ENCODE measurements around the gene TCERG1L. TPM values are rescaled to one million over a fixed set of nuclear protein-coding genes. Genes with fewer than 3 reads are reported as not detected.

TCERG1L gene
- total RNA-seq, 1 experiment from 2014 or later, result not detected

DNA sequence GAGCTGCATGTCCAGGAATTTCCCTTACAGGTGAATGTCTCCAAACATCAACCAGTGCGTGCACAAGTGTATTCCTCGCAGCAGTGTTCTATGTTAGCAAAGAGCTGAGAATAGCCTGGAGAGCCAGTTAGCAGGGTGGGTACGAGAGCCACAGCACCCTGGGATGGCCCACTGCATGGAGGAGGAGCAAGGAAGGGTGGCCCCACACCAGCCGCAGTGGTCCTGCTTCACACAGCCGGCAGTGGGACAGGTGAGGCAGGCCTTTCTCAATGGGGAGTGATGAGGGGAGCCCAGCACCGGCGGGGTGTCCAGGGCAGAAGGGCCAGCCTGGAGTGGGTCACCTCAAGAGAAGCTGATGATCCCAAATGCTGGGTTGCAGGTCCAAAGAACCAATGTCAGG lies 240.7 kb downstream of the TCERG1L start:
- no peak for DNase-seq (ENCODE audit: low spot score)

DNA sequence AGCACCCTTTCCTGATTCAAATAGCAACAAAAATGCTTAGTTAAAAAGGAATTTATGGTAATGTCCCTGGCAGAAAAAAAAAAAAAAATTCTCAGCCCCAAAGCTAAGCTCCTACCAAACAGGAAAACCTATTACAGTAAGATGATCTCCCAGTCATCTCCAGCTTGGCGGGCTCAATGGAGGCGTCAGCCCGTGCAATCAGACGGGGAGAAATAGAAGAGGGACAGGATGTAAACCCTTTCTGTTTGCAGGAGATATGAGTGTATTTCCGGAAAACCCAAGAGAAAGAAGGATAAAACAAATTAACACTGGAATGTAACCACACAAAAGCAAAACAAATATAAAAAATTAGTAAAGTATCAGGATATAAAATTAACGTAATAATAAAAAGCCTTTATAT lies 242.8 kb downstream of the TCERG1L start:
- no peak for DNase-seq (ENCODE audit: low spot score)

DNA sequence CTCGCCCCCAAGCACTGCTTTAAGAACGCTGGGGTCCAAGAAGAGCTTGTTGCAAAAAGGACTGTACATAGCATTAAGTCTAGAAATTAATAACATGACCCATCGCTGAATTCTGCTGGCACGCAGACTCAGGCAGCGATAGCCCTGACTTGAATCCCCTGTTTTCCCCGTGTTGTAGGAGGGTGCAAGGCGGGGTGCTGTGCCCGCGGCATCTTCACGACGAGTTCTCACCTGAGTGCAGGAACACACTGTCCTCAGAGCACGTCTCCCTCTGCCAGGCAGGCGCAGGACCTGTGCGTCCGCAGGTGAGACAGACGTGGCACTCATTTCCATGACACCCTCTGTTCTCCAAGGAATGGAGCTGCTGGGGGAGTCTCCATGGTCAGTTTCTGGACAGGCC lies 243.2 kb downstream of the TCERG1L start:
- DNase-seq (ENCODE audit: low spot score), result no peak

DNA sequence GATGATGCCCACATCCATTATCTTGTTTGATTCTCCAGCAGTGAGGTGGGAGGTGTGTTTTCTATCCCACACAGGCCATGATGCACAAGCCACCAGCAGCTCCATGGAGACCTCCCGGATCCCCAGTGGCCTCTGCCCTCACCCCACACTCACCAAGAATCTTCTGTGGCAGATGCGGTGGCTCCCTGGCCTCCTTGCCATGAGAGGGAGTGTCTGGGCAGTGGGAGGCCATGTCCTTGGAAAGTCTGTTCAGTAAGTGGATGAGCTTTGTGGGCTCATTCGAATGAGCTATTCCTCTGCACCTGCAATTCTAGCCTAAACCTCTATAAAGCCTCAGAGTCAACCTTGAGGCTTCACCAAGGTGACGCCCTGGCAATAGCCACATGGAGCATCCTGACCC lies 243.8 kb downstream of the TCERG1L start:
- DNase-seq (ENCODE audit: low spot score), result no peak

DNA sequence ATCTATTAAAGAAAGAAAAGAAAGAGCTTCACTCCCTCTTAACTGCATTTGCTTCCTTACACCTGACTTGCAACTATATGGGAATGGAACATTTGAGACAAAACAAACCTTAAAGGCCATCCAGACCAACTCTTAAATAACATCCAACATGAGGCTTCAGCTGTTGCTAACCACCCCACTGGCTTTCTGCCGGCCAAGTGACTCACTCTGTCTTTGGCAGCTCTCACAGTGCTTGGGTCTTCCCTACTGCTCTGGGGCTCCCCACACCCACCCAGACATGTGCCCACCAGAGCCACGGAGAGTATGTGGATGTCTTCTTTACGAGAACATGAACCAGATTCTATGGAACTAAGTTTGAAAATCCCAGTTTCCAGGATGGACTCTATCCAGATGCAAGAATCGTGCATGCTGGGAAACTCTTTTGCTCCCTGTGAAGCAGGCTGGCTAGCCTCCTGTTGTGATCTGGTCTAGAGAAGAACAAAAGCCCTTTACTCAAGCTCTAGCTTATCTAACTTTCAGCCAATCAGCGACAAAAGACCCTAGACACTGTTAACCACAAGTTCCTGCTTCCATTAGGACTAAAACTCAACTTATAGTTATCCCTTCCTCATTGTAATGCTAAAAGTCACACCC lies 245.7 kb downstream of the TCERG1L start:
- no peak for DNase-seq (ENCODE audit: low spot score)

DNA sequence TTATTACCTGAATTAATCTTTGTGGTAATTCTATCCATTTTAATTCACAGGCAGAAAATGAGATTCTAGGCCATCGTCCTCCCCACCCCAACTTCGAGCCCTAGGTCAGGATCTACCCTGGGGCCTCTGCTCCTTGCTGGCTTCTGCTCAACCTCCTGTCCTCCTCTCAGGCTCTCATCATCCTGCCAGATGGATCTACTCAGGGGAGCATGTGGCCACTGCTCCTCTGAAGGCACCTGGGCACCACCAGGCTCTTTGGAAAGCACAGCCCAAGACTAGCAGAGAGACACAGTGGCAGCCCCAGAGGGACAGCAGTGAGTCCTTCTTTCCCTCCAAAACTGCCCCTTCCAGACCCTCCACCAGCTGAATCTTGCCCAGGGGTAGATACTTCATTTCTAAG lies 248.2 kb downstream of the TCERG1L start:
- no peak for DNase-seq (ENCODE audit: low spot score)

DNA sequence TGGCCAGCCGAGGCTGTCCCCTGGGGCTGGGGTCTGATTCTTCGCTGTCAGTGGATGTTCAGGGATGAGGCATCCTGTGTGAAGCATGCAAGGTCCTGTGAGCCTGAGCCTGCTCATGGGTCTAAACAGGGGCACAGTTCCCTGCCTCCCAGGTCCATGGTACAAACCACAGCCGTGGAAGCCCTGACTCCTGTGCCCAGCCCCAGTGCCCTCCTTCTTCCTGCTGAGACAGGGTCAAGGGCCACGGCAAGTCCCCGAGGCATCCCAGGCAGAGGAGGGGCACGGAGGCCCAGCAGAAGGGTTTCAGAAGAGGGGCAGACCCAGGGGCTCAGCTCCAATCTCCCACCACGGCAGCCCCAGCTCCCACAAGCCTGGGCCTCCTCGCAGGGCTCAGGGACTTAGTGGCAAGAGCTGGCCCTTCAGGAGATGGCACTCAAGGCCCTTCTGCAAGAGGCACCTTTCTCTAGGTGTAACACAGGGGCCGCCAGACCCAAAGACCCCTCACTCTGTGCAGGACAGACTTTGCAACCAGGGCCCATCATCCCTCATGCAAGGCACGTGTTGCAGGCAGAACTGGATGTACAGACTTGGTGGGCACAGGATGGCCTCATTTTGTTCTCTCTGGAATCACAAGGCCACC lies 248.8 kb downstream of the TCERG1L start:
- no peak for DNase-seq (ENCODE audit: low spot score)

DNA sequence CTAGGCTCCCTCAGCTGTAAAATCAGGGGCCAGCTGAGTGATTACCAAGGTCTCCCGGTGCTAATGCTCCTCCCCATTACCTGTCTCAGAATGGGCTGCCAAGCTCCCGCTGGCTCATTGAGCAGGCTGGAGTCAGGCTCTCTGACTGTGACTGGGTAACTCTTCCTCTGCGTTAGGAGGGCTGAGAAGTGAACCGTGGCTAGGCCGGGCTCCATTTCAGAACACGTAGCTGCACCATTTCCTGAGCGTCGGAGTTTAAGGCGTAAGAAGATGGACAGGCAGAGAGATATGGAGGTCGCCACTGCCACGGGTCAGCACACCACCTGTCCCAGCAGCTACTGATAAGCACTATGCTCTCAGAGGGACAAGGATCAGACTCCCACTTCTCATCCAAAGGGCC lies 250.3 kb downstream of the TCERG1L start:
- no peak for DNase-seq (ENCODE audit: low spot score)

DNA sequence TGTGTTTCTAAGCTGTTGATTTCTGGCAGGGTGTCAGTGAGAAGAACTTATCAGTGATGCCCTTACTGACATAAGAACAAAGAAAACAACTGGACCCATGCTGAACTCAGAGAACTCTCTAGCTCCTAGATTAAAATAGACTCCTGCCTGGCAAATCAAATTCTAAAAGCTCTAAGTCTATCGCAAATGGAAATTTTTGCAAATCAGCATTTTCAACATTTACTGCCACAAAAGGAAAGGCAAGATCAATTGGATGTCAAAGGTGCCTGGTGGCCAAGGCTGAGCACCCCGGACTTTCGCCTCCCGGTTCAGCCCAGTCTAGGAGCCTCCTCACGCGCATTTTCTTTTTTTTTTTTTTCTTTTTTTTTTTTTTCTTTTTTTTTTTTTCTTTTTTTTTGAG lies 251.6 kb downstream of the TCERG1L start:
- DNase-seq (ENCODE audit: low spot score), result no peak

DNA sequence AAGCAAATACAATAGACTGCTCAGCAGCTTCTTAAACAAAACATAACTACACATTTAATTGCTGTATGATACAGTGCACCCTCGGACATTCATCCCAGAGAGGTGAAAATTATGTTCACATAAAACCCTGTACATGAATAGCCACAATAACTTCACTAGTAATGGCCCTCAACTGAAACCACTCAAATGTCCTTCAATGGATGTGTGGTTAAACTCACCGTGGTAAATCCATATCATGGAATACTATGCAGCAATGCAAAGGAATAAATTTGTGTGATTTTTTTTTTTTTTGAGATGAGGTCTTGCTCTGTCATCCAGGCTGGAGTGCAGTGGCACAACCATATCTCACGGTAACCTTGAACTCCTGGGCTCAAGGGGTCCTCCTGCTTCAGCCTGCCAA lies 252.7 kb downstream of the TCERG1L start:
- DNase-seq (ENCODE audit: low spot score), result no peak

DNA sequence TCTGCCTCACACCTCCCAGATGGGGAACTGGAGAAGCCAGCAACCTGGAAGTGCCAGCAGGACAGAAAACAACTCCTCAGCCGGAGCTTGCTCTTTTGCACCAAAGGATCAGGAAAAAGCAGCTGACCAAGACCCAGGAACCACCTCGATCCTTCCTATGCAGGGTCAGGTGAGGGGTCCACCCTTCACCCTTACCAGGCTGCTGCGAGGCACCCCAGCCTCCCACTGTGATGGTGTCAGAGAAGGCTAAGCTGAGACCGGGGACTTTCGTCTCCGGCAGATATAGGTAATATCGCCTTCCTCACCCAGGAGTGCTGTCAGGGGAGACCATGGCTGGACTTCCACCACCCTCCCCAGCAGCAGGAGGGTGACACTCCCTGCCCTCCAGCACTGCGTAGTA lies 254.7 kb downstream of the TCERG1L start:
- no peak for DNase-seq (ENCODE audit: low spot score)

DNA sequence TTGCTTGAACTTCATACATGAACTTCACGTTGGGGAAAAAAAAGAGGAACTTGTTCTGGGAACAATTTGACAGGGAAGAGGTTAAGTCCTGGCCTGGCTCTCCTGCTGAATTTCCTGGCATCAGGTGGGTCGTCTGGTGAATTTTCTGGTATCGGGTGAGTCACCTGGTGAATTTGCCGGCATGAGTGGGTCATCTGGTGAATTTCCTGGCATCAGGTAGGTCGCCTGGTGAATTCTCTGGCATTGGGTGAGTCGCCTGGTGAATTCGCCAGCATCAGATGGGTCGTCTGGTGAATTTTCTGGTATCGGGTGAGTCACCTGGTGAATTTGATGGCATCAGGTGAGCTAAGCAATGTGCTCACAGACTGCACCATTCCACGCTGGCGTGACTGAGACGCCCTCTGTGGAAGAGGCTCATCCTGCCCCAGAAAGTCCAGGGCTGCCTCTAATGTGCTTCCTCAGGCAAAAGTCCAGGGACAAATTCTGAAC lies 255.4 kb downstream of the TCERG1L start:
- no peak for DNase-seq (ENCODE audit: low spot score)

DNA sequence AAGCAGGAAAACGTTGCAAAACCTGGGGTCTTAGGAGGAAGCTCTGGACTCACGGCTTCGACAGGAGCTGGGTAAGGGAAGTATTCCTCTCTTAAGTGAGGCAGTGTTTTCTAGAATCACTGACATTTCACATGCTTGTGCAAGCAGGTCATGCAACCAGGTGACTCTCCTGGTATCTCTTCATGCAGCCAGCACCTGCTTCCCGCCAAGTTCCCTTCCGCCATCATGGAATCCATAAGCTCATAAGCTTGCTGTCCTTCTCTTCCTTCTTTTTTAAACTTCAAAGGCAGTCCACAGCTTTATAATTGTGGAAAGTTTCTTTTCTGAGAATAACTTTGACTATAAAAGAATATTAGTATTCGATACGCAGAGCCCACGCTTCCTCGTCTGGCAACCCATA lies 256.1 kb downstream of the TCERG1L start:
- DNase-seq (ENCODE audit: low spot score), result no peak

DNA sequence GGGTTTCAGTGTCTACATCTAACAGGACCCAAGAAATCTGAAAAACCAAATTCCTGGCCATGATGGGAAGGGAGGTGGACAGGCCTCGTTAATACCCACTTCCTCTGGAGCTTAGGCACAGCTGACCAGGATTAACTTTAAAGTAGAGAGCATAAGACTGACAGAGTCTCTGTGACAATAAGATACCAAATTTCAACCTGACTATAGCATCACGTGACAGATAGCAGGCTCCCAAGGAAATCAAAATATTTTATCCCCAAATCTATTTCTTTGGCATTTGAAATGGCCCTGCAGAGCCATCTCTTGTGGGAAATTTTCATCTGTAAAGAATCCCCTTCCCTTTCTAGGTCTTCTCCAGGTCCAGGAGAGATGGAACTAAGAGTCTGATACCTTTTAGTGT lies 258.3 kb downstream of the TCERG1L start:
- no peak for DNase-seq (ENCODE audit: low spot score)

DNA sequence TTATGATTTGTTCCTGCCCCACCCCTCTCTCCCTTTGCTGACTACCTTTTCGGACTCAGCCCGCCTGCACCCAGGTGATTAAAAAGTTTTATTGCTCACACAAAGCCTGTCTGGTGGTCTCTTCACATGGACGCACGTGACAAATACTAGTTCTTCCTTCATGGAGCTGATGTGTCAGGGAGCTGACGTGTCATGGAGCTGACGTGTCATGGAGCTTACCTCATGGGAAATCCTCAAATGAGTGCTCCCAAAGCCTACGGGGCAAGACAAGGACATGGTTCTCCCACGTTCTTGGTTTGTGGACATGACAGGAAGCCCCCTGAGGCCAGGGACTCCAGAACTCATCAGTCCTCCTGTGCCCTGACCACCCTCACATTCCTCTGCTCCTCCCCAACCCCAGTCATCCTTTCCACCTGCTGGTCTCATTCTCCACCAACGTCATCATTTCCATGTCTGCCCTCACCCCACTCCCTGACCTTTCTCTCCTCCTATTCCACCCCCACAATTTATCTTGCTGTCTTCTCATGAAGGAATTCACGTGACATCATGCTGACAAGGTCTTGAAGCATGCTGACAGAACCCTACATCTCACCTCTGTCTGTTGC lies 261.3 kb downstream of the TCERG1L start:
- DNase-seq (ENCODE audit: low spot score), result no peak

DNA sequence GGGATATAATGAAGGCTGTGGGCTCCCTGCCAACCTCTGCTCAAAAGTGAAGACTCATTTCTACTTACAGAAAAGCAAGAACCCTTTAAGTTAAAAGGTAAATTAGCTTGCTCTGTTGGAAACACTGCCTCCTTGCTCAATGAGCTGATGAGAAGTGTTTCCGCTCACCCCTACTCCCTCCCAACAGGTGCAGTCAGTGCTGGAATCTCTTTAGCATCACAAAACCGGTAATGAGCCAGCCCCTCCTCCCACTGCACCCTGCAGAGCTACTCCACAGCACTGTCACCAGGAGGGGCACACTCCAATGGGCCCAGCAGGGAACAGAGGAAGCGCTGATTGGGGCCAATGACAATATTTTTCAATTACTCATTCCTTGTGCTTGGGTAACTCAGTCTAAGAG lies 262.5 kb downstream of the TCERG1L start:
- no peak for DNase-seq (ENCODE audit: low spot score)

DNA sequence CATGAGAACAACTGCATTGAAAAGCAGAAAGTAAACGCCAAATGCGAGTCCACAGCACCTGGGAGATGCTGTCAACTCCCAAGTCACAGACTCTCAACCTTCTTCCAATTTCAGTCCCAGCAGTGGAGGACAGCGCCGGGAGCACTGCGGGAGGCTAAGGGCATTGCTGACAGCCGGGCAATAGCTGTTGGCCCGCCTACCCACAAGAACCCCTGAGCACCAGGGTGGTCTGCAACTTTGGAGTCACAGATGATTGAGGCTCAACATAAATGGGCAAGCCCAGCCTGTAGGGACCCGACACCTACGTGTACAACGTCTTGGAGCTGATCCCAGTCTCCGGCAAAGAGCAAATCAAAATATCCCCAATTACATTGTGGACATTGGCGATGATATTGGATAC lies 262.9 kb downstream of the TCERG1L start:
- DNase-seq (ENCODE audit: low spot score), result no peak

DNA sequence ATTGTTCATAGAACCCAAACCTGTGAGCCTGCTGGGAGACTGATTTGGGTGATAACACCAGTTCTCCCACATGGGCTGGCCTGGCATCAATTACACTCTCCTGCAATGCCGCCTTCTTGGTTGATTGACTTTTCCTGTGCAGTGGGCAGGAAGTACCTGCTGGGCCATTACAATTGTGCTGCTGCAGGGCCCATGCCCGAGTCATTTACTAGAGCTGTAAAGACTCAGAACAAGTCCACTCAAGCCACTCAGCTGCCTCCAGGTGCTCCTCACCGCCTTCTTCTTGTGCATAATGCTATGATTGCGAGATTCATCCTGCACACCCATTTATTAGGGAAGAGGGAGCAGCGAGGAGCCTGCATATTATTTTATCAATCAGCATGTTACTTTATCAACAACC lies 264.0 kb downstream of the TCERG1L start:
- no peak for DNase-seq (ENCODE audit: low spot score)

DNA sequence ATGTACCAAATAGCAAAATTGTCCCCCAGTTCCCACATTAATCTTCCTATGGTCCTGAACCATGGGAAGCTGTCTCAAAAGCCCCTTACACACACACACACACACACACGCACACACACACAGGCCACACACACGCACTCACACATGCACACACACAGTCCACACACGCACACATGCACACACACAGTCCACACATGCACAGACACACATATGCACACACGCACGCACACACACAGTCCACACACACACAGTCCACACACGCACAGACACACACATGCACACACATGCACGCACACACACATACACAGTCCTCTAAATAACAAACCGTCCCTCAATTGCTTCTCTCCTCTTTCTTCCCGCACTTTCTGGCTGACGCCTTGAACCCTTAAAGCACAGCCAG lies 265.3 kb downstream of the TCERG1L start:
- no peak for DNase-seq (ENCODE audit: low spot score)

DNA sequence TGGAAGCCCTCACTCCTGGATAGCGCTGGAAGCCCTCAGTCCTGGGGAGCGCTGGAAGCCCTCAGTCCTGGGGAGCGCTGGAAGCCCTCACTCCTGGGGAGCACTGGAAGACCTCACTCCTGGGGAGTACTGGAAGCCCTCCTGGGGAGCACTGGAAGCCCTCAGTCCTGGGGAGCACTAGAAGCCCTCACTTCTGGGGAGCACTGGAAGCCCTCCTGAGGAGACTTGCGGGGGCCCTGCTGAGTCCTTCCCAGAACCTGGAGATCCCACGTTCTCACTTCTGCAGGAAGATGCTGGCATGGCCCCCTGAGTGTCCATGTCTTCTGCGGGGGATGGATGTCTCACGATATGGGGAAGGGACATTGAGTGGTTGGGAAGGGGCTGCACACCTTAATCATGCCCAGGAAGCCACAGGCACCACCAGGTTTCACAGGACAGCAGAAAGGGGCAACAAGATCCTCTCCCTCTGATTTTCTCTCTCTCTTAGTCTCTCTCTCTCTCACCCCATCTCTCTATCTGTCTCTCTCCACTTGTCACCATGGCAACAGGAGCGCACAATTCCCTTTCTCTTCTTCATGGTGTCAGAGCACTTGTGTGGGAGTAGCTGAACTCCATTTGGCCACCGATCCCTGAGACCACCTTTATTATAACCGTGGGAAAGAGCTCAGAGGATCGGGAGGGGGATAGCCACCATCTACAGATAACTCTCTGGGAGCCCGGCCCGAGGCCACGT lies 267.0 kb downstream of the TCERG1L start:
- no peak for DNase-seq (ENCODE audit: low spot score)

DNA sequence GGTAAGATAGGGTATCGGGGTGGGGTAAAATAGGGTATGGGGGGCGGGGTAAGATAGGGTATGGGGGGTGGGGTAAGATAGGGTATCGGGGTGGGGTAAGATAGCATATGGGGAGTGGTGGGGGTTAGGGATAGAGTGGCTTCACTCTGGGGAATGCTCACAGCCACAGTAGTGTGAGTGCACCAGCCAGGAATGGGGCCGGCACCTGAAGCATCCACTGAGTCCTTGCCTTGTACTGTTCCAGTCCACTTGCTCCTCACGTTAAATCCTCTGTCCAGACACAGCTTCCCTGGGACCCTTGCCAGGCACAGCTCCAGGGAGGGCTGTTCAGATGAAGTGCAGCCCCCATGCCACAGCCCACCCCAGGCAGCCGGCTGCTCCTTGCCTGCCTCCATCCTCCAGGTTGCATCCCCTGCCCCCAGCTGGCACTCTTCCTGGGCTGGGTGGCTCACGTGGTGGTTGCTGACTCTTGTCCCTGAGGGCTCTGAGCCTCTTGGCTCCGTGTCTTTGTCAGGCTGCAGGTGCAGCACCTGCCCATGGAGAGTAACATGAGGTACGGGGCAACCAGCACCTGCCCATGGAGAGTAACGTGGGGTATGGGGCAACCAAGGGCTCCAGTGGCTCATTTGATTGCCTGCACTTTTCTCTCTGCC lies 268.4 kb downstream of the TCERG1L start:
- no peak for DNase-seq (ENCODE audit: low spot score)
